ENCODE measurements around the gene SLC22A23. TPM values are rescaled to one million over a fixed set of nuclear protein-coding genes. Genes with fewer than 3 reads are reported as not detected.

Gene SLC22A23
- polyA plus RNA-seq, 1 donor (not counting 4 experiments of a cell fraction or from before 2014, with no cell fraction given), result 4.3 TPM

DNA sequence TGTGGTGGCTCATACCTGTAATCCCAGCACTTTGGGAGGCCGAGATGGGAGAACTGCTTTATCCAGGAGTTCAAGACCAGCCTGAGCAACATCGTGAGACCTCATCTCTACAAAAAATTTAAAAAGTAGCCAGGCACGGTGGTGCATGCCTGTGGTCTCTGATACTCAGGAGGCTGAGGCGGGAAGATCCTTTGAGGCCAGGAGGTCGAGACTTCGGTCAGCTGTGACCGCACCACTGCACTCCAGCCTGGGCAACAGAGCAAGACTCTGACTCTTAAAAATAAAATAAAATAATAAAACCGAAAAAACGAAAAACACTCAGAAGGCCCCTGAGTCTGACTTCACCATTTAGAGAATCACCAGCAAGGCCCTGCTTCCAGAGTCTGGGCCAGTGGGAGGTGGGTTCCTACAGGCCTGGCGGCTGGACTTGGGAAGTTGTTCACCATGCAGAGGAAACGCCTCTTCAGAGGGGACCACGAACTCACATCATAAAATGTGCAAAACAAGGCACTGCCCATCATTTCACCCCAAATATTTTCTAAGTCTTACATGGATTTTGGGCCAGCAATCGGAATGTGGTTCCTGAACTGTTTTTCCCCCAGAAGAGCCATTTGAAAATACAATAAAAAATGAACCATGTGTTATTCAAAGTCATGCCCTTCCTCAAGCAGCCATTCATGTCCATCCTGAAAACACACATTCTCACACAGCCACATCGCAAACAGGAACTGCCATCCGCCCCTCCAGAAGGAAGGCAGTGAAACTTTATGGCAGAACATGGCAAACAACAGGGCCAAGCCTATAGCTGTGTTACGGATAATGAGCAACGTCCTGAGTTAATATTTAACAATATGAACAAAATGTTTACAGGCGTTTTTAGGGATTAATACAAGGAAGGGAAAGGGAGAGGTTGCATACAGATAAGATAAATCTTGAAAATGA lies 57.8 kb downstream of the SLC22A23 start:
- Histone ChIP-seq H3K27me3 (ENCODE audit: control insufficient read depth, extremely low read depth, insufficient read depth, low read length) (no peaks in the 10 kb centered on the region), H3K27ac (ENCODE audit: control insufficient read depth, insufficient read depth, low read length) (no peak overlapping the region), H3K4me1 (ENCODE audit: control insufficient read depth, extremely low read depth, insufficient read depth, low read length) (peaks cover 26% of the 10 kb centered on the region)

DNA sequence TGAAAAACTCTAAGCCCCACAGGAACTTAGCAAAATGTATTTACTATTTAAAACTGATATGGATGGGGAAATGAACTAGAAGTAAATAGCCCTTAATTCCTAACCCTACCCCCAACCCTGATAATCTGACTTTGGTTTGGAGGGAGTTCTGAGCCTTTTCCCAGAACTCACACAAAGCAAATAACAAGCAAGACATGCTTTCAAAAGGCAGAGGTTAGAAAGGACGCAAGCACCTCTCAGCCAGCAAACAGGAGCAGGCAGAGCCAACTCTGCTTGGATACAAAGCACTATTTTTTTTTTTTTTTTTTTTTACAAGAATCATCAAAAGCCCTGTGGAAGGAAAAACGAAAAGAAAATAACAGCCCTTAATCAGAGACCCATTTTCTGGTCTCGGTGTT lies 58.7 kb downstream of the SLC22A23 start:
- Histone ChIP-seq H3K9me3 (ENCODE audit: control insufficient read depth, low read depth, low read length) (no peaks in the 10 kb centered on the region), H3K27me3 (ENCODE audit: control insufficient read depth, extremely low read depth, insufficient read depth, low read length) (no peaks in the 10 kb centered on the region), H3K9me1 (ENCODE audit: control insufficient read depth, extremely low read depth, insufficient read depth, low read length) (no peaks in the 10 kb centered on the region), H4K20me1 (ENCODE audit: control insufficient read depth, extremely low read depth, insufficient read depth, low read length) (no peaks in the 10 kb centered on the region), H3K36me3 (ENCODE audit: control insufficient read depth in 2 of 2, extremely low read depth in 1 of 2, insufficient read depth in 2 of 2, low read length in 2 of 2) (peaks cover 0 to 2% of the 10 kb centered on the region in 2 experiments), H3K4me2 (ENCODE audit: control insufficient read depth, extremely low read depth, insufficient read depth, low read depth, low read length) (no peak overlapping the region), H3K79me2 (ENCODE audit: control insufficient read depth, insufficient read depth, low read length) (no peaks in the 10 kb centered on the region), H2AFZ (ENCODE audit: control insufficient read depth, low read length) (no peak overlapping the region), H3K27ac (ENCODE audit: control insufficient read depth, insufficient read depth, low read length) (no peak overlapping the region), H3K4me3 (ENCODE audit: control insufficient read depth in 2 of 3, extremely low read depth in 1 of 3, insufficient read depth in 2 of 3, low read depth in 1 of 3, low read length in 3 of 3) (no peak overlapping the region), H3K9ac (ENCODE audit: control insufficient read depth, extremely low read depth, insufficient read depth, low read length) (no peak overlapping the region), H3K4me1 (ENCODE audit: control insufficient read depth, extremely low read depth, insufficient read depth, low read length) (peaks cover 19% of the 10 kb centered on the region)
- DNase-seq (ENCODE audit: low read depth, low spot score), result no peak
- no peak for FAIRE-seq
- dilution Hi-C loops (cut with MboI; ENCODE audit: extremely low pct_ligation_motif_present, low sequenced_read_pairs), result no loop called here
- TF ChIP-seq, protein P1, sequence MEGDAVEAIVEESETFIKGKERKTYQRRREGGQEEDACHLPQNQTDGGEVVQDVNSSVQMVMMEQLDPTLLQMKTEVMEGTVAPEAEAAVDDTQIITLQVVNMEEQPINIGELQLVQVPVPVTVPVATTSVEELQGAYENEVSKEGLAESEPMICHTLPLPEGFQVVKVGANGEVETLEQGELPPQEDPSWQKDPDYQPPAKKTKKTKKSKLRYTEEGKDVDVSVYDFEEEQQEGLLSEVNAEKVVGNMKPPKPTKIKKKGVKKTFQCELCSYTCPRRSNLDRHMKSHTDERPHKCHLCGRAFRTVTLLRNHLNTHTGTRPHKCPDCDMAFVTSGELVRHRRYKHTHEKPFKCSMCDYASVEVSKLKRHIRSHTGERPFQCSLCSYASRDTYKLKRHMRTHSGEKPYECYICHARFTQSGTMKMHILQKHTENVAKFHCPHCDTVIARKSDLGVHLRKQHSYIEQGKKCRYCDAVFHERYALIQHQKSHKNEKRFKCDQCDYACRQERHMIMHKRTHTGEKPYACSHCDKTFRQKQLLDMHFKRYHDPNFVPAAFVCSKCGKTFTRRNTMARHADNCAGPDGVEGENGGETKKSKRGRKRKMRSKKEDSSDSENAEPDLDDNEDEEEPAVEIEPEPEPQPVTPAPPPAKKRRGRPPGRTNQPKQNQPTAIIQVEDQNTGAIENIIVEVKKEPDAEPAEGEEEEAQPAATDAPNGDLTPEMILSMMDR (optimal IDR thresholded peaks at IDR 0.05 in 1 of 3, IDR thresholded peaks at IDR 0.05 in 1 of 3, conservative IDR thresholded peaks at IDR 0.05 in 1 of 3; ENCODE audit: extremely low read depth in 1 of 3, insufficient read depth in 2 of 3, low read length in 3 of 3), result no peak
- no peak for TF ChIP-seq EZH2 (IDR thresholded peaks at IDR 0.05; ENCODE audit: low read length)

More for the DNA sequence above, 57.8 kb downstream of the SLC22A23 start:
- H3K79me2 ChIP-seq (ENCODE audit: control insufficient read depth, insufficient read depth, low read length), result no peaks in the 10 kb centered on the region
- no peak for TF ChIP-seq EZH2 (IDR thresholded peaks at IDR 0.05; ENCODE audit: low read length)
- TF ChIP-seq, protein P1 (optimal IDR thresholded peaks at IDR 0.05 in 1 of 3, IDR thresholded peaks at IDR 0.05 in 1 of 3, conservative IDR thresholded peaks at IDR 0.05 in 1 of 3; ENCODE audit: extremely low read depth in 1 of 3, insufficient read depth in 2 of 3, low read length in 3 of 3), result no peak
- no peaks in the 10 kb centered on the region for H3K9me1 ChIP-seq (ENCODE audit: control insufficient read depth, extremely low read depth, insufficient read depth, low read length)
- DNase-seq (ENCODE audit: low read depth, low spot score) (no peak), FAIRE-seq (no peak)
- H3K9me3 ChIP-seq (ENCODE audit: control insufficient read depth, low read depth, low read length), result no peaks in the 10 kb centered on the region
- dilution Hi-C loops (cut with MboI; ENCODE audit: extremely low pct_ligation_motif_present, low sequenced_read_pairs), result no loop called here
- no peaks in the 10 kb centered on the region for H4K20me1 ChIP-seq (ENCODE audit: control insufficient read depth, extremely low read depth, insufficient read depth, low read length)
- H3K4me2 ChIP-seq (ENCODE audit: control insufficient read depth, extremely low read depth, insufficient read depth, low read depth, low read length), result no peak overlapping the region
- peaks cover 0 to 2% of the 10 kb centered on the region in 2 experiments for H3K36me3 ChIP-seq (ENCODE audit: control insufficient read depth in 2 of 2, extremely low read depth in 1 of 2, insufficient read depth in 2 of 2, low read length in 2 of 2)
- H3K9ac ChIP-seq (ENCODE audit: control insufficient read depth, extremely low read depth, insufficient read depth, low read length), result no peak overlapping the region
- no peak overlapping the region for H3K4me3 ChIP-seq (ENCODE audit: control insufficient read depth in 2 of 3, extremely low read depth in 1 of 3, insufficient read depth in 2 of 3, low read depth in 1 of 3, low read length in 3 of 3)
- no peak overlapping the region for H2AFZ ChIP-seq (ENCODE audit: control insufficient read depth, low read length)

Data from keratinocyte (primary cell).